Cardiac ventricle fibroblast (primary cell): ENCODE data around the gene ZBED4. TPM values are rescaled to one million over a fixed set of nuclear protein-coding genes. Genes with fewer than 3 reads are reported as not detected.

Experiments
- total RNA-seq: library from RNA; depleted of rRNA; stranded (reverse); fragments of >200 nt; gene quantifications from 2 replicates; pipeline ENCODE4 v1.2.3, GENCODE V29; 2015

ZBED4 gene
- total RNA-seq = 7.1 and 9.0 TPM in 2 replicates

GRCh38 chr22:49852898-49853894 lies at the start of gene ZBED4:
ZBED4 (plus strand) TSS chr22:49853844; CDS start chr22:49883663, 29,819 bp downstream.

GRCh38 chr22:49827853-49828598 lies 25.6 kb upstream of the ZBED4 start, which contains the start of gene BRD1:
BRD1 (minus strand) TSS chr22:49827873; CDS start chr22:49824317, 3,556 bp downstream.

GRCh38 chr22:49917974-49918910 lies 64.6 kb downstream of the ZBED4 start, which contains the start of the genes ALG12 and CRELD2:
ALG12 (minus strand) TSS chr22:49918438; CDS start chr22:49913765, 4,673 bp downstream.
CRELD2 (plus strand) TSS chr22:49918634; CDS start chr22:49918770, 136 bp downstream.

Other genes with a start within 250 kb of the ZBED4 start
- 20.8 and 26.5 TPM in 2 replicates for gene BRD1, start 26.0 kb upstream of the ZBED4 start, total RNA-seq
- 14.9 and 20.5 TPM in 2 replicates for gene ALG12, start 64.6 kb downstream of the ZBED4 start, total RNA-seq
- gene CRELD2, start 64.8 kb downstream of the ZBED4 start, total RNA-seq = 55.3 and 57.2 TPM in 2 replicates
- 24.8 and 26.5 TPM in 2 replicates for gene PIM3, start 106.9 kb downstream of the ZBED4 start, total RNA-seq
- gene IL17REL, start 158.9 kb downstream of the ZBED4 start, total RNA-seq = not detected in 2 replicates
- not detected in 2 replicates for gene TTLL8, start 204.5 kb downstream of the ZBED4 start, total RNA-seq
- gene MLC1, start 231.6 kb downstream of the ZBED4 start, total RNA-seq = 0.54 and 0.87 TPM in 2 replicates
- gene MOV10L1, start 236.2 kb downstream of the ZBED4 start, total RNA-seq = 0.39 and 0.56 TPM in 2 replicates